Cortex of kidney (tissue), 1 donor: ENCODE results near the gene APLF.

ENCODE experiments used
- DNase-seq: peaks from one replicate; lab custom pipeline; 2025; lab: John Stamatoyannopoulos, UW

The APLF gene, protein sequence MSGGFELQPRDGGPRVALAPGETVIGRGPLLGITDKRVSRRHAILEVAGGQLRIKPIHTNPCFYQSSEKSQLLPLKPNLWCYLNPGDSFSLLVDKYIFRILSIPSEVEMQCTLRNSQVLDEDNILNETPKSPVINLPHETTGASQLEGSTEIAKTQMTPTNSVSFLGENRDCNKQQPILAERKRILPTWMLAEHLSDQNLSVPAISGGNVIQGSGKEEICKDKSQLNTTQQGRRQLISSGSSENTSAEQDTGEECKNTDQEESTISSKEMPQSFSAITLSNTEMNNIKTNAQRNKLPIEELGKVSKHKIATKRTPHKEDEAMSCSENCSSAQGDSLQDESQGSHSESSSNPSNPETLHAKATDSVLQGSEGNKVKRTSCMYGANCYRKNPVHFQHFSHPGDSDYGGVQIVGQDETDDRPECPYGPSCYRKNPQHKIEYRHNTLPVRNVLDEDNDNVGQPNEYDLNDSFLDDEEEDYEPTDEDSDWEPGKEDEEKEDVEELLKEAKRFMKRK

DNA sequence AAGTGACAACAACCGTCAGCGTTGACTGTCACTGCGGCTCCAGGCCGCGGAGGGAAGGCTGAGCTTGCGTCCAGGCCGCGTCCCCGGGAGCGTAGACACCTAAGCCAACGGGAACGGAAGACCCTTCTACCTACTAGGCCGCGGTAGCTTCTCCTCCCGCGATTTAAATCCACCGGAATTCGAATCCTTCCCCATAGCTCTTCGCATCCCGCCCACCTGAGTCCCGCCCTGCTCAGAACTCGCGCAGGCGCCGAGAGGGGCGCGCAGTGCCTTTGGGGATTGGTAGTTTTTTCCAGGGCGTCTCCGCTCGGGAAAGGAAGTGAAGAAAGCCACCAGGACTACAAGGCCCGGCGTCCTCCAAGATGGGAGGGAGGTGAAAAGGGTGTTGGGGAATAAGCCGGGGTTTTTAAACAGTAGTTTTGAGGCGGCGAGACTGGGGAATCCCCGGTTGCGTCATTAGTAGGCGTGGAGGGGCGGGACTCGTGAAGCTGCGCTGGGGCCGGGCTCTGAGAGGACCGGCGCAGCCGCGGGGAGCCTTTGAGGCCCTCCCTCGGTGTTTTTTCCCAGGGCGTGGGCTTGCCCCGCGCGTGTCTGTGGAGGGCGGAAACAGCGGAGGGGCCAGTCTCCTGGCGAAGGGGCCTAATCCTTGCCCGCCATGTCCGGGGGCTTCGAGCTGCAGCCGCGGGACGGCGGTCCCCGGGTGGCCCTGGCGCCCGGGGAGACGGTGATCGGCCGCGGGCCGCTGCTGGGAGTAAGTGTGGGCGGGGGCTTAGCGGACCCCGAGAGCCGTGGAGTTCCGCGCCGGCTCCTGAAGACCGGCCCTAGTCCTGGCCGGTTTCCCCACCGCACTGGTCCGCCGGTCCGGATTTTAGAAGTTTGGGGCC, at the start of gene APLF, which contains the start of gene FBXO48:
TSS of gene APLF (plus strand) at position 509 of the 884 bp plus-strand sequence. CDS start at position 656, 147 bp downstream.
TSS of gene FBXO48 (minus strand) at position 218 of the 884 bp plus-strand sequence. CDS start 2,149 bp downstream, outside the sequence.
- DNase-seq = peak; percentile 59

GRCh38 chr2:68417926-68418325, 49.5 kb upstream of the APLF start:
- DNase-seq = no peak

- no peak for DNase-seq
These were observed 49.0 kb upstream of the APLF start for GRCh38 chr2:68418419-68418818.

- DNase-seq = no peak
These were observed 48.5 kb upstream of the APLF start for GRCh38 chr2:68418855-68419254.

DNA sequence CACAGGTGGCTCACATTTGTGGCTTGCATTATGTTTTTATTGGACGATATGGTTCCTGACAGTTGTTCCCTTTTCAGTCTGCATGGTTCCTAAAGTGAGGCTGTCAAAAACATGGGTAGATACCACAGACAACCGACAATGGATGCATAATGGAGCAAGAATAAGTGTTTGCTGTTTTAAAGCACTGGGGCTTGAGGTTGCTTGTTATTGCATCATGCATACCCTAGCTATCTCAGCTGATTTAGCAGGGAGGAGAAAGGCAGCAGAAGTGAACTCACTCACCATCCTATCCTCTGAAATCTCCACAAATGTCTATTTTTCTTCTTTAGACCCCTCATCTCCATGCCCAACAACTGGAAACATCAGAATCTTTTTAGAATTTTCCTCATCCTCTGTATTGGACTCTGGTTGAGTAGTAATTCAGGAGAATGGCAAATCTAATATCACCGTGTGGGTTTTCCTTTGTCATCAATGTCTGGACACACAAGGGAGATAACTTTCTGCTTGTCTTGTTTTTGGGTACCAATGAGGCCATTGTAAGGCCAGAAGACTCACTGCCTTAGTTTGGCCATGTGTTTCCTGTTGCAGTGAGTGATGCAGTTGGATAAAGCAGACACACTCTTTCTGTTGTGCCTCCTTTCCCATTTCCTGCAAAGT, 47.0 kb upstream of the APLF start:
- no peak for DNase-seq

GRCh38 chr2:68423966-68424650, 43.3 kb upstream of the APLF start:
- no peak for DNase-seq

DNA sequence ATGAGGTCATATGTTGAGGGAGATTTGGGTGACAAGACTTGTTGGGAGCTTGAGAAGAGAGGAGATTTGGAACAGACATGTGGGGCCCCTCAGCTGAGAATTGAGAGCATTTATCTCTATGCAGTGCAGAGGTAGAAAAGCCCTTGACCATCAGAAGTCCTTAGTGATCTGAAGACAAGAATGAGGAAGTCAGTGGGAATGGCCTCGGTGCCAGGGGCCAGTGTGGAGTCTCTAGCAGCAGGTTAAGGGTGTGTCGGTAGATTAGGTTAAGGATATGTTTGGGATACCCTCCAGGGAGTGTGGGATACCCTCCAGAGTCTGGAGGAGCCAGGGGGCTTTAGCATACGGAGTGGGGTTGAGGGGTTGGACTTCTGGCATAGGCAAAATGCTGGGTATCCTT, 41.9 kb upstream of the APLF start:
- DNase-seq = no peak

DNA sequence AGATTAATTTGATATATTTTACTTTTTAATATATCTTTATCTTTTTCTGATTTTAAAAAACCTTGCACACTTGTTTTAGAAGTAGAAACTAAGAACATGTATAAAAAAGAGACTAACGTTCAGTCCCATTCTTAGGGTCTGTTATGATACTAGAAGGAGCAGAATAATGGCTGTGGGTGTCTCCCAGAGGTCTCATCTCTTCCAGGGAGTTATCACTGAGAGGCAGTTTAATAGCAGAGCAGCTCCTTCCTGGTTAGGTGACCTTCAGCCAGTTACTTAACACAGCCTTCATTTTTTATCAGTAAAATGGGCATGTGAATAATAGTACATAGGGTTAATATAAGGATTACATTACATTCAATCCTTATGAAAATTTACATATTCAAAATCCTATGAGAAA, 40.9 kb upstream of the APLF start:
- DNase-seq = no peak

DNA sequence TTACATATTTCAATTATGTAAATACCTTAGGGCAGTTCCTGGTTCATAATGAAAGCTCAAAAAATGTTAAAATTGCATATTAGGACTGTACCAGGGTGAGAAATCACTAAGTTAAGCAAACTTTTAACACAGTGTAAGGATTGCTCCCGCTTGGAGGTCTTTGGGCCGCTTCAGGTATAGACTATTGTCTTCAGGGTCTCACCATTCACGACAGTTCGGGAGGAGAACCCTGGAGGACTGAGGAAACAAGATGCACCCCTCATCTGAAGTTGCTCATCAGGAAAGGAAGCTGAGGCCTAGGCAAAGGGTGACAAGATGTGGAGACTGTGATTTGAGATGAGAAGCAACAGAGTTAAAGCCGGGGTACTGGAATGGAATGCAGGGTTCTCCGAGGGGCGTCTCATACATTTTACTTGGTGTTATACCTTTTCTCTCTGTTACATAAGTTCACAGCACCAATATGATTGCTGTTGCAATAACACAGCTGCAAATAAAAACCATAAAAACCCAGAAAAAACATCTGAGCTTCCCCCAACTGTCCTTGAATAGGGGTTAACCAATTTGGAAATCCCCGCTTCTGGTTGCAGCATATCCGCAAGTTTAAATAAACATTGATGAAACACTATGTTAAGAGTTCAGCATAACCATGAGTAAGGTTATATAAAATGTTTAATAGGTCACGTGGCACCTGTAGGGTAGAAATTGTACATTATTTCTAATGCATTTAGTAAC, 40.4 kb upstream of the APLF start:
- DNase-seq = no peak

- DNase-seq = no peak
These were observed 39.3 kb upstream of the APLF start for GRCh38 chr2:68428126-68428525.

DNA sequence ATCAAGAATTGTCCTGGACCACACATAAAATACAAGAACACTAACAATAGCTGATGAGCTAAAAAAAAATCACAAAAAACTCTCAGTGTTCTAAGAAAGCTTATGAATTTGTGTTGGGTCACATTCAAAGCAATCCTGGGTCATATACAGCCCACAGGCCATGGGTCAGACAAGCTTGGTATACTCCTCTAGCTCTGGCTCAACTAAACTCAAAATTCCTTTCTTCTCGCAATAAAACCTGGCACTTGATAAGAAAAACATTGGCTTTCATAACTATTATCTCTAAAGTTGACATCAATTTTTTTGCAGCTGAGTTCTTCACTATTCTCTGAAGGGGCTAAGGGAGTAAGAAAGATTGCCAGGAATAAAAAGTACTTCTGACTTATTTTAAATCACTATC, 38.6 kb upstream of the APLF start:
- DNase-seq = no peak

DNA sequence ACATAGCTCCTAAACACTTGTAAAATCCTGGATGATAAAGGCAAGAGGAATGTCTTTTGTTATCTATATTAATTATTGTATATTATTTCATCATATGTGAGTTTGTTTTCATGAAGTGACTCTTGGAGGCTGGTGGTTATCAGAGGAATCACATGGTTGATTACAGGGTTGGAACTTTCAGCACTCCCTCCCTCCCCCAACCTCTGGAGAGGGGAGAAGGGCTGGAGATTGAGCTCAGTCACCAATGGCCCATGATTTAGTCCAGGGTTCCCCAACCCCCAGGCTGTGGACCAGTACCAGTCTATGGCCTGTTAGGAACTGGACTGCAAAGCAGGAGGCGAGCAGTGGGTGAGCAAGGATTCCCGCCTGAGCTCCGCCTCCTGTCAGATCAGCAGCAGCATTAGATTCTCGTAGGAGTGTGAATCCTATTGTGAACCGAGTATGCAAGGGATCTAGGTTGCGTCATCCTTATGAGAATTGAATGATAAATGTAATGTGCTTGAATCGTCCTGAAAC, 38.0 kb upstream of the APLF start:
- DNase-seq = no peak

- no peak for DNase-seq
These were observed 35.9 kb upstream of the APLF start for GRCh38 chr2:68431316-68431972.

GRCh38 chr2:68432696-68433658, 34.4 kb upstream of the APLF start:
- no peak for DNase-seq

DNA sequence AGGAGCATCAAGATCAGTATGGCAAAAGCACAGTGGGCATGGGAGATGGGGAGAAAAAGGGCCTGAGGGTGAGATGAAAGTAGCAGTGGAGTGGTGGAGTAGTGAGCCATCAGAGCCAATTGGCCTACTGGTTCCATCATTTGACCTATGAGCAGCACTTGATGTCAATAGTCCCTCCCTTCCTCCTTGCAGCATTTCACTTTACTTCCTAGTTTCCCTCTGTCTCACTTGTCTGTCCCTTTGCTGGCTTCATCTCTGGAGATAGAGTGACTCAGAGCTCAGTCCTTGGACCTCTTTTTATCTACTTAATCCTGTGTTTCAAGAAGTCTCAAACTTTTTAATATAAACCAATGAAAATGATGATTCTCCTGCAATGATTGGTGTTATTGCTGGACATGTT, 32.4 kb upstream of the APLF start:
- no peak for DNase-seq

- DNase-seq = no peak
These were observed 31.8 kb upstream of the APLF start for GRCh38 chr2:68435615-68436014.

GRCh38 chr2:68436270-68436669, 31.1 kb upstream of the APLF start:
- no peak for DNase-seq

DNA sequence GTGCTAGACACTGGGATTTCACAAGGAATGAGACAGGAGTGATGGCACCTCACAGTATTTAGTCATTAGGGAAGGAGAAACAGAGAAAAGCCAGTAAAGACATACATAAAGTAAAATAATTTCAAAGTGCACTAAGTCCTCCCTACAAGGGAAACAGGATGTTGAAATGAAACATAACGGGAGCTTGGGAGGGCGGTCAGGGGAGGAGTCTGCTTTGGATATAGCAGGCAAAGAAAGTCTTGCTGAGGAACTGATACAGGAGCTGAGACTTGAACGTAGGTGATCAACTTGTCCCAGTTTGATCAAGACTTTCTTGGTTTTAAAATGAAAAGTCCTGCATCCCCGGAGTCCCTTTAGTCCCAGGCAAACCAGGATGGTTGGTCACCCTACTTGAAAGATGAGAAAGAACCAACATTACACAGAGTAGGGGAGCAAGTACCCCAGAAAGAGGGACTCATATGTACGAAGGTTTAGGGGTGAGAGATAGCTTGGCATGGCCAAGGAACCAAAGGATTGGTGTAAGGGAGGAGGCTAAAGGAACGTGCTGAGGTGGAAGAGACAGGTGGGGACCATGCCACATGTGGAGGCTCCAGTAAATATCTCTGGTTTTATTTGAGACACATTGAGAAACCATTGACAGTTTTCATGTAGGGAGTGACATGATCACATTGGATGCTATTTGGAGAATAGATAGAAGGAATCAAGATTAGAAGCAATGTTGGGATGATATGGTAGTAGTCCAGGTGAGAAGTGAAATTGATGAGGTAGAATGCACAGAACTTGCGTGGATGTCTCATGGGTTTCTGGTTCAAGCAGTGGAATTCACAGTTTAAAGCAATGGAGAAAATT, 28.7 kb upstream of the APLF start:
- DNase-seq = no peak
